ENCODE results near the gene DTNB.
A peak's percentile ranks its signal among the peaks of the same experiment; 100 is the strongest.

DNA sequence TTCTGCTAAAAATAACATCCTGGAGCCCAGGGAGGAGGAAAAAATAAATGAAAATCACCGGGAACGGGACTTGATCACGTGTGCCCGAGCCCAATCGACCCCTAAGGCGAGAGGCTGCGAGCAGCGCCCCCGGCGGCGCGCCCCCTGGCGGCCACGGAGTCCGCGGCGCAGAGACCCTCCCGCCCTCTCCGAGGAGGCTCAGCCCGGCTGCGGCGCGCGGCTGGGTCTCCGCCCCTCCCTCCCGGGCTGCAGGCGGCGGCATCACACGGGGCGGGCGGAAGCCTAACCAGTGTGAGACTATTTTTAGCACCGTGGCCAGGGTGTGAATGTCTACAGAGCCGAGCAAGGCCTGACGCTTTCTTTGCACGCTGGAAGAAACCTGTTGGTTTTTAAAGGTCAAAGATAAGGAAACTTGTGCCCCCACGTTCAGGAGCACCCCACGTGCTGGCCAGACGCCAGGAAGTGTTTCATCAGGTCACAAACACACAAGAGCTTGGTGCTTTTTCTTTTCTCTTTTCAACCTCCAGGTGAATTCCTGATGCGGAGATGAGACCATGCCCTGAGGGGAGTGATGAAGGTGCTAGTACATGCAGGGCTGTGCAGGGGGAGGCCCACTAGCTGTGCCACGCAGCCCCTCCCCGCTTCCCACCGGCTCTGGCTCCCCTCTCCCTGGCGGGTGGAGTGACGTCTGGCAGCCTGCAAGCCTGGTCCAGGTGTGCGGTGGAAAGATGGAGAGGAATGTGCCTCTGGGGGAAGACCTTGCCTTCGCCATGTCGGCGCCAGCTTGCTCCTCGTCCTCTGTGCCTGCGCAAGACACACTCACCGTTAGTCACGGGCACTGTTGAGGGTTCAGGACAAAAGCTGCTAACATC lies 296.4 kb downstream of the DTNB start:
- TF ChIP-seq, protein P1, sequence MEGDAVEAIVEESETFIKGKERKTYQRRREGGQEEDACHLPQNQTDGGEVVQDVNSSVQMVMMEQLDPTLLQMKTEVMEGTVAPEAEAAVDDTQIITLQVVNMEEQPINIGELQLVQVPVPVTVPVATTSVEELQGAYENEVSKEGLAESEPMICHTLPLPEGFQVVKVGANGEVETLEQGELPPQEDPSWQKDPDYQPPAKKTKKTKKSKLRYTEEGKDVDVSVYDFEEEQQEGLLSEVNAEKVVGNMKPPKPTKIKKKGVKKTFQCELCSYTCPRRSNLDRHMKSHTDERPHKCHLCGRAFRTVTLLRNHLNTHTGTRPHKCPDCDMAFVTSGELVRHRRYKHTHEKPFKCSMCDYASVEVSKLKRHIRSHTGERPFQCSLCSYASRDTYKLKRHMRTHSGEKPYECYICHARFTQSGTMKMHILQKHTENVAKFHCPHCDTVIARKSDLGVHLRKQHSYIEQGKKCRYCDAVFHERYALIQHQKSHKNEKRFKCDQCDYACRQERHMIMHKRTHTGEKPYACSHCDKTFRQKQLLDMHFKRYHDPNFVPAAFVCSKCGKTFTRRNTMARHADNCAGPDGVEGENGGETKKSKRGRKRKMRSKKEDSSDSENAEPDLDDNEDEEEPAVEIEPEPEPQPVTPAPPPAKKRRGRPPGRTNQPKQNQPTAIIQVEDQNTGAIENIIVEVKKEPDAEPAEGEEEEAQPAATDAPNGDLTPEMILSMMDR (IDR thresholded peaks at IDR 0.05), result peak; percentile 83 to 99 (median 88)
- no peak for TF ChIP-seq POLR2A (IDR thresholded peaks at IDR 0.05)

Data from Peyer's patch (tissue), 4 donors.